Mesothelial cell of epicardium (in vitro differentiated cells): ENCODE measurements around the gene LINGO4. TPM values are rescaled to one million over a fixed set of nuclear protein-coding genes. Genes with fewer than 3 reads are reported as not detected.

Source experiments
- DNase-seq, 2 experiments: peaks; one replicate each; pipeline ENCODE4 v3.0.0; 2021; ENCODE audit warnings: low spot score in 2 of 2; ENCODE audit not compliant: unreplicated experiment in 2 of 2
- H3K27ac Mint-ChIP-seq: 2 replicates; pipeline ENCODE4 v1.8.0; 2021; ENCODE audit warnings: mixed read lengths
- H3K27me3 Mint-ChIP-seq: 2 replicates; pipeline ENCODE4 v1.8.0; 2021; ENCODE audit warnings: low read depth, mixed read lengths
- H3K36me3 Mint-ChIP-seq: 2 replicates; pipeline ENCODE4 v1.8.0; 2021; ENCODE audit warnings: mixed read lengths
- H3K4me1 Mint-ChIP-seq: 2 replicates; pipeline ENCODE4 v1.8.0; 2021; ENCODE audit warnings: mixed read lengths
- H3K4me3 Mint-ChIP-seq: 2 replicates; pipeline ENCODE4 v1.8.0; 2021; ENCODE audit warnings: mild to moderate bottlenecking, moderate library complexity, mixed read lengths
- H3K9me3 Mint-ChIP-seq: 2 replicates; pipeline ENCODE4 v1.8.0; 2021; ENCODE audit warnings: mixed read lengths
- CTCF ChIP-seq: fragments of 200-600 bp; sonication (generic); IDR thresholded peaks from one replicate; pipeline ENCODE4 v1.5.0; 2021; ENCODE audit warnings: antibody characterized with exemption; ENCODE audit not compliant: unreplicated experiment
- total RNA-seq: library from RNA; stranded (reverse); gene quantifications from 3 replicates; pipeline ENCODE4 v1.2.1, GENCODE V29; 2021

LINGO4 gene
- total RNA-seq: not detected in 3 replicates

GRCh38 chr1:151805066-151805820 is at the start of gene LINGO4:
LINGO4 (minus strand) TSS chr1:151805419; CDS start chr1:151802704, 2,715 bp downstream.
- no peak within 1 kb of the TSS for H3K4me3 Mint-ChIP-seq
- H3K4me1 Mint-ChIP-seq: peaks cover 2% of the 10 kb centered on the region
- TF ChIP-seq CTCF: no peak
- no peaks in the 10 kb centered on the region for H3K9me3 Mint-ChIP-seq
- no peaks in the 10 kb centered on the region for H3K36me3 Mint-ChIP-seq
- H3K27me3 Mint-ChIP-seq: peaks cover 46% of the 10 kb centered on the region
- no peak within 1 kb of the TSS for H3K27ac Mint-ChIP-seq
- DNase-seq: no peak

GRCh38 chr1:151854658-151855057 is 49.4 kb upstream of the LINGO4 start:
- no peak for TF ChIP-seq CTCF
- Mint-ChIP-seq H3K9me3 (no peaks in the 10 kb centered on the region), H3K27me3 (peaks cover 3% of the 10 kb centered on the region), H3K4me1 (peaks cover 17% of the 10 kb centered on the region), H3K36me3 (no peaks in the 10 kb centered on the region), H3K27ac (no peak overlapping the region), H3K4me3 (no peak overlapping the region)
- peak in 1 of 2 experiments; percentile 19 for DNase-seq

GRCh38 chr1:151853411-151853943 is 48.3 kb upstream of the LINGO4 start, which contains the start of gene THEM5:
THEM5 (minus strand) TSS chr1:151853712; CDS start chr1:151853565, 147 bp downstream.
- H3K9me3 Mint-ChIP-seq: no peaks in the 10 kb centered on the region
- peaks cover 17% of the 10 kb centered on the region for H3K4me1 Mint-ChIP-seq
- no peak within 1 kb of the TSS for H3K4me3 Mint-ChIP-seq
- H3K36me3 Mint-ChIP-seq: no peaks in the 10 kb centered on the region
- DNase-seq: no peak
- no peak for TF ChIP-seq CTCF
- H3K27me3 Mint-ChIP-seq: peaks cover 6% of the 10 kb centered on the region
- peak within 1 kb of the TSS; percentile 64 for H3K27ac Mint-ChIP-seq

GRCh38 chr1:151852733-151853132 is 47.5 kb upstream of the LINGO4 start:
- H3K27ac Mint-ChIP-seq: no peak overlapping the region
- H3K4me3 Mint-ChIP-seq: no peak overlapping the region
- no peaks in the 10 kb centered on the region for H3K36me3 Mint-ChIP-seq
- peaks cover 15% of the 10 kb centered on the region for H3K4me1 Mint-ChIP-seq
- no peak for TF ChIP-seq CTCF
- no peaks in the 10 kb centered on the region for H3K9me3 Mint-ChIP-seq
- DNase-seq: no peak
- peaks cover 6% of the 10 kb centered on the region for H3K27me3 Mint-ChIP-seq

- H3K4me3 Mint-ChIP-seq: no peak overlapping the region
- no peaks in the 10 kb centered on the region for H3K9me3 Mint-ChIP-seq
- no peak for TF ChIP-seq CTCF
- peaks cover 6% of the 10 kb centered on the region for H3K27me3 Mint-ChIP-seq
- DNase-seq: no peak
- H3K36me3 Mint-ChIP-seq: no peaks in the 10 kb centered on the region
- H3K4me1 Mint-ChIP-seq: peaks cover 15% of the 10 kb centered on the region
- no peak overlapping the region for H3K27ac Mint-ChIP-seq
Observed at GRCh38 chr1:151851886-151852285, 46.7 kb upstream of the LINGO4 start.
